ENCODE measurements around the gene CCDC110.

The CCDC110 gene

DNA sequence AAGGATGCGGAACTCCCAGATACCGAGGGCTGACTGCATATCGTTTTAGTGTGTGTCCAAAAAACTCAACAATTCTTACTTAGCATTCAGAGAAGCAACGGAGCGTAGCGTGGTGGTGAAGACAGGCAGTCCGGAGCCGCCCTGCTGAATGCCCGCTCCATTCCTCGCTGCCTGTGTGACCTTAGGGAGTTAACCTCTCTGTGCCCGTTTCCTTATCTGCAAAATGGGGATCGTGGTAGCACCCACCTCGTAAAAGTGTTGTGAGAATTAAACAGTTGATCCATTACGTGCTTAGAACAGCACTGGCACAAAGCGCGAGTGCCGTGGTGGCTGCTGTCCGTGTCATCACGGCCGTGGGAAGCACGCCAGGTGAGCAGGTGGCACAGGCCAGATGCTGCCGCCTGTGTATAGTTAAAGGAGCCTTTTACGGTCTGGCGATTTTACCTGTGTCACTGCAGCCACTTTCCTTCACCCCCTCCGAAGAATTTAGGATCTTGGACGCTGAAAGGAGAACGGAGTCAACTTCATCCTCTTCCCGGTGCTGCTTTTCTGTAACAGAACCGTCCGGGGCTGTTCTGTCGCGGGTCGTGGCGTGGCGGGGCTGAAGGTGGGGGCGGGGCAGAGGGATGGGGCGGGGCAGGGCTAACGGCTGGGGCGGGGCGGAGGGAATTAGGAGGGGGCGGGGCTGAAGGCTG, 885 bp downstream of the CCDC110 start:
- TF ChIP-seq, protein P1, sequence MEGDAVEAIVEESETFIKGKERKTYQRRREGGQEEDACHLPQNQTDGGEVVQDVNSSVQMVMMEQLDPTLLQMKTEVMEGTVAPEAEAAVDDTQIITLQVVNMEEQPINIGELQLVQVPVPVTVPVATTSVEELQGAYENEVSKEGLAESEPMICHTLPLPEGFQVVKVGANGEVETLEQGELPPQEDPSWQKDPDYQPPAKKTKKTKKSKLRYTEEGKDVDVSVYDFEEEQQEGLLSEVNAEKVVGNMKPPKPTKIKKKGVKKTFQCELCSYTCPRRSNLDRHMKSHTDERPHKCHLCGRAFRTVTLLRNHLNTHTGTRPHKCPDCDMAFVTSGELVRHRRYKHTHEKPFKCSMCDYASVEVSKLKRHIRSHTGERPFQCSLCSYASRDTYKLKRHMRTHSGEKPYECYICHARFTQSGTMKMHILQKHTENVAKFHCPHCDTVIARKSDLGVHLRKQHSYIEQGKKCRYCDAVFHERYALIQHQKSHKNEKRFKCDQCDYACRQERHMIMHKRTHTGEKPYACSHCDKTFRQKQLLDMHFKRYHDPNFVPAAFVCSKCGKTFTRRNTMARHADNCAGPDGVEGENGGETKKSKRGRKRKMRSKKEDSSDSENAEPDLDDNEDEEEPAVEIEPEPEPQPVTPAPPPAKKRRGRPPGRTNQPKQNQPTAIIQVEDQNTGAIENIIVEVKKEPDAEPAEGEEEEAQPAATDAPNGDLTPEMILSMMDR (IDR thresholded peaks at IDR 0.05), result no peak

DNA sequence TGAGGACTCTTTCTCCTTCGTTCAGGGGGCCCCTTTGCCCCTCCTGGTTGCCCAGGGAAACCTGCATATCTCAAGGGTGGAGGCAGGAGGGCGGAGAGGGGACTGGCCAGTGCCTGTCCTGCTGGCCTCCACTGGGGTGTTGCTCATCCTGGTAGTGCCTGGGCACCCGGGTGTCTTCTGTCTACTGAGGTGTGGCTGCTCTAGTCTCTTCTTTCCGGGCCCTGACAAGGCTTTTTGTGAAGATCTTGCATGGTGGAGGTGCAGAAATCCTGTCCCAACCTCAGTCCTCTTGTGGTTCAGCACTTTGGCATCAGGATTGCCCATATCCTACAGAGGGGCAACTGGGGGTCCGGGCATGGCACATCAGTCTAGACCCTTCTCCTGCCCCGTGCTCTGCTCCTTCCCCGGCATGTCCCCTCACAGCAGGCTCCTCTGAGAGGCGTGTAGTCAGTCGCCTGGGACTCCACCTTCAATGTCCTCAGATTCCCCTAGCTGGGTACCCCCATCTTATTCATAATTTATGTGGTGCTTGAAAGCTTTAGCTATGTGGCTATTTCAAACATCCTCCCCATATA, 1.9 kb downstream of the CCDC110 start:
- TF ChIP-seq, protein P1 (IDR thresholded peaks at IDR 0.05), result no peak

DNA sequence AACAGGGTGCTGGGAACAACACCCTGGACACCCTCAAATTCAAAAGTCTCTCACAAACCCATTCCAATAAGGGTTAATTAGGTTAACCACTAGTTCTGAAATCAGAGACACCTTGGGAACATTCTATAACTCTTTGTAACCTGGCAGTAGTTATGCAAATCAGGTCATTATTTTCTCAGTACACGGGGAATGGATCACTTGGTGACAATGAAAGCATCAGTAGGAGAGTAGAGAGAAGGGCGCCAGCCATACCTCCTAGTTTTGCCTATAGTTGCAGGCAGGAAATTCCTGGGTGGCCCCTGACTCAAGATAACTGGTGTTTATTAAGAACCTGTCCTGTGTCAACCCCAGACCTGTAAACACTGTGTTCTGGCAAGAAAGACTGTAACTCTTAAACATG, 2.5 kb downstream of the CCDC110 start:
- TF ChIP-seq, protein P1 (IDR thresholded peaks at IDR 0.05), result no peak

DNA sequence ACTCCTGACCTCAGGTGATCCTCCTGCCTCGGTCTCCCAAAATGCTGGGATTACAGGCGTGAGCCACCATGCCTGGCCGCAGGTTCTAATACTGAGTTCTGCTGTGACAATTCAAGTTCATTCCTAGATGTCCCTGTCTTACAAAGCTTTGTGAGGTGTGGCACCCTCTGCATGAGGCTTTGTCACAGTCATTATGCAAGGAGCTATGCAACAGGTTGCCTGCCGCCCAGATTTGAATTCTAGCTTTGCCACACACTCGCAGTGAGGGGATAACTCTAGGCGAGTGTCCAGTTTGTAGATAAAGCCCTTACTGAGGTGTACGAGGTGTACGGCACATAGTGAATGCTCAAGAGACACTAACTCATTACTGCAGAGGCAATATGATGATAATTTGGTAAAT, 3.5 kb downstream of the CCDC110 start:
- TF ChIP-seq, protein P1 (IDR thresholded peaks at IDR 0.05), result no peak

DNA sequence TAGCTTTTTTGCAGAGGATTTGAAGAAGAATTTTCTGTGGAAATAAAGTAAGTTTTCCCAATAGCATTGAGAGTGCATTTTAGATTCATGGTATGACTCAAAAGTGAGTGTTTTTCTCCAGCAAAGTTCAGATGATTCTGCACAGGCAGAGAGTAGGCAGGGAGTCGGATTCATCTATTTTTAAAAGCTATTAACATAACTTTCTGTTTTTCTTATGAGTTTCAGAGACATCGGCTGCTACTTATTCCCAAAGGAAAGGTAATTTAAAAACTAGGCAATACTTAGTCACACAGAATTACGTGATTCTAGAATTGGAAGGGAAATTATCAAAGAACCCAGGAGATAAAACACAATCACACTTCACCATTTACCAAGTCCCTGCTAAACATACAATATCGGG, 4.4 kb downstream of the CCDC110 start:
- TF ChIP-seq, protein P1 (IDR thresholded peaks at IDR 0.05), result no peak

DNA sequence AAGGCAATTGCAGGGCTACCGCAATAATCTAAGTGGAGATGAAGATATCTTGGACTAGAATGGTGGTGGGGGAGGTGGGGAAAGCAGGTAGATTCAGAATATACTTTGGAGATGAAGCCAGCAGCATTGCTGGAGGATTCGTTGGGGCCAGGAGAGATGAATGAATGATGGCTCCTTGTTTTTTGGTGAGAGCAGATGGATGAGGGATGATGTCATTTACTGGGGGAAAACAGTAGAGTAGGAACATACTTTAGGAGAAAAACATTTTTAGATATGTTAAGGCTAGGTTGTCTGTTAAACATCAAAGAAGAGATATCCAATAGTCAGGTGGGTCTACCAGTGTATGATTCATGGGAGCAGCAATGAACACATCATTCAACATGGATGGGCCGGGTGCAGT, 5.8 kb downstream of the CCDC110 start:
- TF ChIP-seq, protein P1 (IDR thresholded peaks at IDR 0.05), result no peak

DNA sequence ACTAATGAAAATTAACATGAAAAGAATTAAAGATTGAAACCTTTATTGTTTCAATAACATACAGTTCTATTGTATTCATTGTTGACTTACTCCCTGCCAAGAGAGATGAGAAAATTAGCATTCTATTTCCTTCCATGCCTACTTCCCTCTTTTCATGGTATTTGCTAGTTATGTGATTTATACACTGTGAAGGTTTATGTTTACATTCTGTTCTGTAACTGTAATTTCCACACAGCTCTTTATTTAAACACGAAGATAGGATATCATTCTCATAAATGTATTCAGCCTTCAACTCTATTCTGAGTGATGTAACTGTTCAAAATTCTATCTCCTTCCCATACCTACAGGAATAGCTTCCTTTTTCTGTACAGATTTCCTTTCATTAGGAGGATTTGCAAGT, 6.6 kb downstream of the CCDC110 start:
- TF ChIP-seq, protein P1 (IDR thresholded peaks at IDR 0.05), result no peak
